Measurements from ENCODE around the gene HOXD9. TPM values are rescaled to one million over a fixed set of nuclear protein-coding genes. Genes with fewer than 3 reads are reported as not detected.

The HOXD9 gene
- total RNA-seq, 1 donor from 2014 or later: 0.56 TPM

GRCh38 chr2:176149939-176150583 lies 27.5 kb downstream of the HOXD9 start:
- DNase-seq (ENCODE audit: low spot score): no peak
- Mint-ChIP-seq H3K36me3 (ENCODE audit: low read depth, unreplicated experiment) (peaks cover 11% of the 10 kb centered on the region), H3K4me1 (ENCODE audit: unreplicated experiment) (peaks cover 29% of the 10 kb centered on the region), H3K9me3 (ENCODE audit: unreplicated experiment) (no peaks in the 10 kb centered on the region), H3K4me3 (ENCODE audit: unreplicated experiment) (peak overlapping the region; percentile 1), H3K27me3 (ENCODE audit: unreplicated experiment) (peaks cover 59% of the 10 kb centered on the region), H3K27ac (ENCODE audit: unreplicated experiment) (no peak overlapping the region)
- TF ChIP-seq CTCF (IDR thresholded peaks at IDR 0.05; ENCODE audit: unreplicated experiment): no peak

GRCh38 chr2:176150584-176151441 lies 28.3 kb downstream of the HOXD9 start:
- Mint-ChIP-seq H3K27me3 (ENCODE audit: unreplicated experiment) (peaks cover 60% of the 10 kb centered on the region), H3K36me3 (ENCODE audit: low read depth, unreplicated experiment) (peaks cover 11% of the 10 kb centered on the region), H3K4me1 (ENCODE audit: unreplicated experiment) (peaks cover 29% of the 10 kb centered on the region), H3K27ac (ENCODE audit: unreplicated experiment) (no peak overlapping the region), H3K4me3 (ENCODE audit: unreplicated experiment) (peak overlapping the region; percentile 1), H3K9me3 (ENCODE audit: unreplicated experiment) (no peaks in the 10 kb centered on the region)
- peak; percentile 3 for DNase-seq (ENCODE audit: low spot score)
- no peak for TF ChIP-seq CTCF (IDR thresholded peaks at IDR 0.05; ENCODE audit: unreplicated experiment)

GRCh38 chr2:176151442-176152287 lies 29.1 kb downstream of the HOXD9 start, which contains the start of gene HOXD4:
HOXD4 (plus strand) TSS chr2:176151550; CDS start chr2:176151634, 84 bp downstream.
- H3K4me1 Mint-ChIP-seq (ENCODE audit: unreplicated experiment): peaks cover 29% of the 10 kb centered on the region
- DNase-seq (ENCODE audit: low spot score): peak; percentile 18
- H3K27me3 Mint-ChIP-seq (ENCODE audit: unreplicated experiment): peaks cover 57% of the 10 kb centered on the region
- no peak within 1 kb of the TSS for H3K27ac Mint-ChIP-seq (ENCODE audit: unreplicated experiment)
- peak within 1 kb of the TSS; percentile 87 for H3K4me3 Mint-ChIP-seq (ENCODE audit: unreplicated experiment)
- no peak for TF ChIP-seq CTCF (IDR thresholded peaks at IDR 0.05; ENCODE audit: unreplicated experiment)
- peaks cover 11% of the 10 kb centered on the region for H3K36me3 Mint-ChIP-seq (ENCODE audit: low read depth, unreplicated experiment)
- no peaks in the 10 kb centered on the region for H3K9me3 Mint-ChIP-seq (ENCODE audit: unreplicated experiment)

- Mint-ChIP-seq H3K27me3 (ENCODE audit: unreplicated experiment) (peaks cover 51% of the 10 kb centered on the region), H3K4me3 (ENCODE audit: unreplicated experiment) (peak overlapping the region; percentile 25), H3K36me3 (ENCODE audit: low read depth, unreplicated experiment) (peaks cover 11% of the 10 kb centered on the region), H3K9me3 (ENCODE audit: unreplicated experiment) (no peaks in the 10 kb centered on the region), H3K4me1 (ENCODE audit: unreplicated experiment) (peaks cover 25% of the 10 kb centered on the region), H3K27ac (ENCODE audit: unreplicated experiment) (no peak overlapping the region)
- TF ChIP-seq CTCF (IDR thresholded peaks at IDR 0.05; ENCODE audit: unreplicated experiment): no peak
- DNase-seq (ENCODE audit: low spot score): no peak
These were observed 30.0 kb downstream of the HOXD9 start for GRCh38 chr2:176152350-176153181.
